ENCODE results near the gene GALNT9.
"Not testable (repeated sequence)": the region's sequence is repeated elsewhere in the genome, so short reads cannot be mapped to it uniquely, and the experiment has no call there.

GALNT9 gene

GRCh38 chr12:132263451-132264049, 65.8 kb downstream of the GALNT9 start:
- DNase-seq (ENCODE audit: low spot score): no peak

- DNase-seq (ENCODE audit: low spot score): no peak
These were observed 66.4 kb downstream of the GALNT9 start for GRCh38 chr12:132263061-132263360.

- DNase-seq (ENCODE audit: low spot score): no peak
These were observed 66.9 kb downstream of the GALNT9 start for GRCh38 chr12:132262256-132263060.

GRCh38 chr12:132261328-132262138, 67.9 kb downstream of the GALNT9 start:
- DNase-seq (ENCODE audit: low spot score): no peak

GRCh38 chr12:132260721-132261120, 68.7 kb downstream of the GALNT9 start:
- no peak for DNase-seq (ENCODE audit: low spot score)

GRCh38 chr12:132259872-132260695, 69.3 kb downstream of the GALNT9 start:
- DNase-seq (ENCODE audit: low spot score): no peak

GRCh38 chr12:132259364-132259871, 70.0 kb downstream of the GALNT9 start:
- DNase-seq (ENCODE audit: low spot score): no peak

GRCh38 chr12:132258543-132258942, 70.8 kb downstream of the GALNT9 start:
- DNase-seq (ENCODE audit: low spot score): no peak

GRCh38 chr12:132257955-132258490, 71.4 kb downstream of the GALNT9 start:
- no peak for DNase-seq (ENCODE audit: low spot score)

GRCh38 chr12:132257206-132257954, 72.0 kb downstream of the GALNT9 start:
- no peak for DNase-seq (ENCODE audit: low spot score)

- no peak for DNase-seq (ENCODE audit: low spot score)
These were observed 72.7 kb downstream of the GALNT9 start for GRCh38 chr12:132256646-132257045.

GRCh38 chr12:132255642-132256041, 73.7 kb downstream of the GALNT9 start:
- DNase-seq (ENCODE audit: low spot score): no peak

GRCh38 chr12:132253698-132254480, 75.5 kb downstream of the GALNT9 start:
- no peak for DNase-seq (ENCODE audit: low spot score)

- DNase-seq (ENCODE audit: low spot score): not testable (repeated sequence)
These were observed 76.4 kb downstream of the GALNT9 start for GRCh38 chr12:132252981-132253380.

- DNase-seq (ENCODE audit: low spot score): no peak
These were observed 77.5 kb downstream of the GALNT9 start for GRCh38 chr12:132251741-132252490.

GRCh38 chr12:132251310-132251709, 78.1 kb downstream of the GALNT9 start:
- DNase-seq (ENCODE audit: low spot score): no peak

- DNase-seq (ENCODE audit: low spot score): no peak
These were observed 78.7 kb downstream of the GALNT9 start for GRCh38 chr12:132250707-132251106.

GRCh38 chr12:132249689-132250478, 79.5 kb downstream of the GALNT9 start:
- DNase-seq (ENCODE audit: low spot score): no peak

Data from AG08396 (cell line).